ENCODE measurements around the gene G6PD.
"Not testable (repeated sequence)": the region's sequence is repeated elsewhere in the genome, so short reads cannot be mapped to it uniquely, and the experiment has no call there.

G6PD gene

GRCh38 chrX:154546354-154547244, at the start of gene G6PD:
Gene G6PD (minus strand): TSS chrX:154546846. CDS start chrX:154546155, 691 bp downstream.
- DNase-seq, result peak; percentile 87

GRCh38 chrX:154595559-154596249, 49.1 kb upstream of the G6PD start:
- DNase-seq, result no peak

GRCh38 chrX:154594491-154594890, 47.8 kb upstream of the G6PD start:
- DNase-seq, result no peak

GRCh38 chrX:154593201-154593600, 46.6 kb upstream of the G6PD start:
- DNase-seq, result no peak

GRCh38 chrX:154592505-154592904, 45.9 kb upstream of the G6PD start:
- DNase-seq, result no peak

GRCh38 chrX:154590415-154590814, 43.8 kb upstream of the G6PD start:
- DNase-seq, result not testable (repeated sequence)

GRCh38 chrX:154584585-154585183, 38.0 kb upstream of the G6PD start, which contains the start of gene CTAG1A:
Gene CTAG1A (plus strand): TSS chrX:154585133. CDS start chrX:154585207, 74 bp downstream.
- not testable (repeated sequence) for DNase-seq

- DNase-seq, result not testable (repeated sequence)
Observed at GRCh38 chrX:154582994-154583393, 36.3 kb upstream of the G6PD start.

- not testable (repeated sequence) for DNase-seq
Observed at GRCh38 chrX:154575076-154575475, 28.4 kb upstream of the G6PD start.

GRCh38 chrX:154573061-154573460, 26.4 kb upstream of the G6PD start:
- DNase-seq, result not testable (repeated sequence)

GRCh38 chrX:154570361-154570760, 23.7 kb upstream of the G6PD start:
- DNase-seq, result not testable (repeated sequence)

- DNase-seq, result not testable (repeated sequence)
Observed at GRCh38 chrX:154562295-154562694, 15.6 kb upstream of the G6PD start.

GRCh38 chrX:154560326-154560725, 13.7 kb upstream of the G6PD start:
- not testable (repeated sequence) for DNase-seq

GRCh38 chrX:154558896-154559295, 12.2 kb upstream of the G6PD start:
- DNase-seq, result not testable (repeated sequence)

GRCh38 chrX:154558060-154558690, 11.5 kb upstream of the G6PD start:
- not testable (repeated sequence) for DNase-seq

GRCh38 chrX:154552112-154552806, 5.6 kb upstream of the G6PD start:
- not testable (repeated sequence) for DNase-seq

- DNase-seq, result no peak
Observed at GRCh38 chrX:154549766-154550165, 3.1 kb upstream of the G6PD start.

GRCh38 chrX:154548028-154548316, 1.3 kb upstream of the G6PD start:
- no peak for DNase-seq

GRCh38 chrX:154547245-154548027, 790 bp upstream of the G6PD start, which contains the start of gene IKBKG:
Gene IKBKG (plus strand): TSS chrX:154547620. CDS start chrX:154552003, 4,383 bp downstream.
- DNase-seq, result peak; percentile 94

- DNase-seq, result no peak
Observed at GRCh38 chrX:154545673-154546274, 872 bp downstream of the G6PD start.

Data from eye (tissue), 1 donor.